ENCODE results near the gene KREMEN1.
"Not testable (repeated sequence)": the region's sequence is repeated elsewhere in the genome, so short reads cannot be mapped to it uniquely, and the experiment has no call there.

Gene KREMEN1

GRCh38 chr22:29108137-29108536, 35.3 kb downstream of the KREMEN1 start:
- DNase-seq: no peak

- no peak for DNase-seq
These were observed 37.0 kb downstream of the KREMEN1 start for GRCh38 chr22:29109822-29110221.

- DNase-seq: no peak
These were observed 38.1 kb downstream of the KREMEN1 start for GRCh38 chr22:29110946-29111345.

GRCh38 chr22:29112121-29112520, 39.3 kb downstream of the KREMEN1 start:
- no peak for DNase-seq

- no peak for DNase-seq
These were observed 39.8 kb downstream of the KREMEN1 start for GRCh38 chr22:29112681-29113080.

GRCh38 chr22:29113319-29113718, 40.5 kb downstream of the KREMEN1 start:
- no peak for DNase-seq

- no peak for DNase-seq
These were observed 41.6 kb downstream of the KREMEN1 start for GRCh38 chr22:29114392-29114791.

- DNase-seq: no peak
These were observed 43.0 kb downstream of the KREMEN1 start for GRCh38 chr22:29115682-29116288.

GRCh38 chr22:29116397-29117123, 43.7 kb downstream of the KREMEN1 start:
- DNase-seq: no peak

- no peak for DNase-seq
These were observed 45.1 kb downstream of the KREMEN1 start for GRCh38 chr22:29117799-29118477.

- DNase-seq: not testable (repeated sequence)
These were observed 47.5 kb downstream of the KREMEN1 start for GRCh38 chr22:29120098-29120912.

- no peak for DNase-seq
These were observed 48.3 kb downstream of the KREMEN1 start for GRCh38 chr22:29121124-29121523.

- no peak for DNase-seq
These were observed 49.2 kb downstream of the KREMEN1 start for GRCh38 chr22:29122041-29122440.

- DNase-seq: no peak
These were observed 52.1 kb downstream of the KREMEN1 start for GRCh38 chr22:29124777-29125442.

GRCh38 chr22:29125443-29125778, 52.6 kb downstream of the KREMEN1 start:
- DNase-seq: no peak

- no peak for DNase-seq
These were observed 53.0 kb downstream of the KREMEN1 start for GRCh38 chr22:29125844-29126243.

- DNase-seq: no peak
These were observed 54.0 kb downstream of the KREMEN1 start for GRCh38 chr22:29126670-29127395.

GRCh38 chr22:29128891-29129807, 56.3 kb downstream of the KREMEN1 start:
- DNase-seq: peak; percentile 49

- DNase-seq: no peak
These were observed 56.9 kb downstream of the KREMEN1 start for GRCh38 chr22:29129808-29130140.

GRCh38 chr22:29130476-29130875, 57.6 kb downstream of the KREMEN1 start:
- no peak for DNase-seq

- no peak for DNase-seq
These were observed 60.8 kb downstream of the KREMEN1 start for GRCh38 chr22:29133603-29134133.

Measured in NCI-H1105 treated with DMSO at 0.1 percent for 48 hours (cell line).